ENCODE data around the gene BBS5. TPM values are rescaled to one million over a fixed set of nuclear protein-coding genes. Genes with fewer than 3 reads are reported as not detected.
"Not testable (repeated sequence)": the region's sequence is repeated elsewhere in the genome, so short reads cannot be mapped to it uniquely, and the experiment has no call there.

The BBS5 gene
- total and polyA plus RNA-seq, 10 donors = 2.9 to 11.4 (median 6.2) TPM

DNA sequence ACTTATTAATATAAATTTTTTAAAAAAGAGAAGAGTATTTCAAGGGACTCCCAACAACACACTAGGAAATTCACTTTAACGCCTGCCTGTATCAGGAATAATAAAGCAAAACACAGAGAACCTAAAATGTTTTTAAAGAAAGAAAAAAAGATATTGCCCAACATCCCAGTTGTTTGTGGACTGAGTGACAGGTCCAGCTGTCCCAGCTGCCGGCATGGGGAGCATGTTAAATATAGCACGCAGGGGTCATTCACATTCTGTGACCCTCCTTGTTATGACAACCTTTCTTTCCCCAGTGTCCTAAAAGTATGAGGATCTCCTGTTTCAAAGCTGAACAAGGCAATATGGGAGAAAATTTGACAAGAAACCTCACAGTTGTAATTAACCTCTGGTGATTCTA lies 34.6 kb downstream of the BBS5 start:
- Histone ChIP-seq H3K27ac (no peak overlapping the region), H3K9me3 (no peaks in the 10 kb centered on the region), H3K4me3 (no peak overlapping the region), H3K36me3 (no peaks in the 10 kb centered on the region), H3K27me3 (replicated peaks in 1 of 7) (no peaks in the 10 kb centered on the region), H3K4me1 (no peaks in the 10 kb centered on the region)
- no peak for DNase-seq
- TF ChIP-seq POLR2A (IDR thresholded peaks at IDR 0.05) (no peak), POLR2AphosphoS5 (IDR thresholded peaks at IDR 0.05) (no peak)
- TF ChIP-seq, protein P1, sequence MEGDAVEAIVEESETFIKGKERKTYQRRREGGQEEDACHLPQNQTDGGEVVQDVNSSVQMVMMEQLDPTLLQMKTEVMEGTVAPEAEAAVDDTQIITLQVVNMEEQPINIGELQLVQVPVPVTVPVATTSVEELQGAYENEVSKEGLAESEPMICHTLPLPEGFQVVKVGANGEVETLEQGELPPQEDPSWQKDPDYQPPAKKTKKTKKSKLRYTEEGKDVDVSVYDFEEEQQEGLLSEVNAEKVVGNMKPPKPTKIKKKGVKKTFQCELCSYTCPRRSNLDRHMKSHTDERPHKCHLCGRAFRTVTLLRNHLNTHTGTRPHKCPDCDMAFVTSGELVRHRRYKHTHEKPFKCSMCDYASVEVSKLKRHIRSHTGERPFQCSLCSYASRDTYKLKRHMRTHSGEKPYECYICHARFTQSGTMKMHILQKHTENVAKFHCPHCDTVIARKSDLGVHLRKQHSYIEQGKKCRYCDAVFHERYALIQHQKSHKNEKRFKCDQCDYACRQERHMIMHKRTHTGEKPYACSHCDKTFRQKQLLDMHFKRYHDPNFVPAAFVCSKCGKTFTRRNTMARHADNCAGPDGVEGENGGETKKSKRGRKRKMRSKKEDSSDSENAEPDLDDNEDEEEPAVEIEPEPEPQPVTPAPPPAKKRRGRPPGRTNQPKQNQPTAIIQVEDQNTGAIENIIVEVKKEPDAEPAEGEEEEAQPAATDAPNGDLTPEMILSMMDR (IDR thresholded peaks at IDR 0.05 in 8 of 11, conservative IDR thresholded peaks at IDR 0.05 in 3 of 11) = no peak
- WGBS, 5 donors = 61 to 82% (median 80%) methylated on average over 3 of the region's 3 CpGs
- intact Hi-C loops (cut with DNase I; ENCODE audit: low total_unique reads) = no loop called here

DNA sequence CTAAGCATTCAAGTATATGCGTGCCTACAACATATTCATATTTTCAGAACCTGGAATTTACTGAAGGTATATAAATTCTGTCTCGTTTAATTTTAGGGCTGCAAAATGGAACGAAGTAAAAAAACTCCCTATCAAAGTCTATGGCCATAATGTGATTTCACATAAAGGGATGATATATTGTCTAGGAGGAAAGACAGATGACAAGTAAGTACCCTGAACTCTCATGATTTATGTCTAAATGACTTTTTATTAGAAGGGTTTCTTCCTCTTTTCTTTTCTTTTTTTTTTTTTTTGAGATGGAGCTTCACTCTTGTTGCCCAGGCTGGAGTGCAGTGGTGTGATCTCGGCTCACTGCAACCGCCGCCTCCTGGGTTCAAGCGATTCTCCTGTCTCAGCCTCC lies 35.5 kb downstream of the BBS5 start:
- H3K4me1 ChIP-seq; H3K9me3 ChIP-seq; intact Hi-C loops (cut with DNase I; ENCODE audit: low total_unique reads); H3K27me3 ChIP-seq (replicated peaks in 1 of 7); H3K27ac ChIP-seq; H3K36me3 ChIP-seq; DNase-seq; H3K4me3 ChIP-seq: not testable (repeated sequence)
- WGBS, 5 donors = 86 to 93% (median 88%) methylated on average over 7 of the region's 7 CpGs

DNA sequence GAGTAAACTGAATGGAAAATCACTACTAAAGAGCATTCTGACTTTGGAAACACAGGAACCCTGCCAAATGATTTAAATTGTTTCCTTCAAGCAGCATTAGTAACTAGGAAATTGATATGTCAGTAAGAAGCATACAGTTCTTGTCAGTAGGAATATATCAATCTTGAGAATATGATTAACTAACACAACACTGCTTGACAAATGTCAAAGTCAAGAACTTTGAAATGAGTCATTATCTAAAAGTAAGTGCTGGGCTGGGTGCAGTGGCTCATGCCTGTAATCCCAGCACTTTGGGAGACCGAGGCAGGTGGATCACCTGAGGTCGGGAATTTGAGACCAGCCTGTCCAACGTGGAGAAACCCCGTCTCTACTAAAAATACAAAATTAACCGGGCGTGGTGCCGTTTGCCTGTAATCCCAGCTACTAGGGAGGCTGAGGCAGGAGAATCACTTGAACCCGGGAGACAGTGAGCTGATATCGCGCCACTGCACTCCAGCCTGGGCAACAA lies 37.2 kb downstream of the BBS5 start:
- WGBS, 5 donors = 94 to 96% (median 95%) methylated on average over 10 of the region's 10 CpGs
- DNase-seq; H3K27me3 ChIP-seq (replicated peaks in 1 of 7); H3K36me3 ChIP-seq; intact Hi-C loops (cut with DNase I; ENCODE audit: low total_unique reads); H3K9me3 ChIP-seq; H3K4me1 ChIP-seq; H3K4me3 ChIP-seq; H3K27ac ChIP-seq: not testable (repeated sequence)

DNA sequence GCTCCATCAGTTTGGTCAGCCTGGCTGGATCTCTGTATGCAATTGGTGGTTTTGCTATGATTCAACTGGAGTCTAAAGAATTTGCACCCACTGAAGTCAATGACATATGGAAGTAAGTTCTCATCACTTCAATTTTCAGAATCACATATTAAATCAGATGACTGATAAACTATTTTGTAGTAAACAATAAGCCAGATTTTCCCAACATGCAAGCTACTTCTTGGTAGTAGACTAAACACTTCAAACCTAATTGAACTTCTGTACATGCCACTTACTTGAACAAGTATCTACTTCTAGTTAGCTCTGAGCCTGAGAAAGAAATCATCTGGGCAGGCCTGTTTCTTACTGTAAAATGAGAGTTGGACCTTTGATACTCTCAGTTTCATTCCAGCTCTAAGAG lies 41.6 kb downstream of the BBS5 start:
- TF ChIP-seq, protein P1 (IDR thresholded peaks at IDR 0.05 in 8 of 11, conservative IDR thresholded peaks at IDR 0.05 in 3 of 11) = no peak
- TF ChIP-seq POLR2A (IDR thresholded peaks at IDR 0.05) (no peak), POLR2AphosphoS5 (IDR thresholded peaks at IDR 0.05) (no peak)
- Histone ChIP-seq H3K27me3 (replicated peaks in 1 of 7) (no peaks in the 10 kb centered on the region), H3K4me1 (no peaks in the 10 kb centered on the region), H3K4me3 (no peak overlapping the region), H3K9me3 (no peaks in the 10 kb centered on the region), H3K36me3 (peaks cover 0 to 6% (median 0%) of the 10 kb centered on the region in 6 donors), H3K27ac (no peak overlapping the region)
- intact Hi-C loops (cut with DNase I; ENCODE audit: low total_unique reads) = loop anchor here (10.0 kb wide), 1 partner anchor 404 kb away; no protein-coding TSS in a partner anchor
- no peak for DNase-seq

DNA sequence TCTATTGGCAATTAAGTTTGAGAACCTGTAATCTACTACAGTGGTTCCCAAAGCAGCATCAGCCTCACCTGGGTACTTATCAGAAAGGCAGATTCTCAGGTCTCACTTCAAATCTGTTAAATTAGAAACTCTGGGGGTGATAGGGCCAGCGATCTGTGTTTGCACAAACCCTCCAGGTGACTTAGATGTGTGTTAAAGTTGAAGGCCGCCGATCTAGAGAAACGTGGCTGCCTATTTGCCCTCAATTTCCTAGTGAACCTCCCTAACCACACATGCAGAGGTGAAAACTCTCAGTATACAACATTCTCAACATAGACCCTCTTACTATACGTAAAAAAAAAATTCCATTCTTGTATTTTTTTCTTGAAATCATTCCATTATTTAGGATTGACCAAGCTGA lies 44.4 kb downstream of the BBS5 start:
- Histone ChIP-seq H3K9me3 (no peaks in the 10 kb centered on the region), H3K4me1 (no peaks in the 10 kb centered on the region), H3K36me3 (peaks cover 0 to 16% (median 0%) of the 10 kb centered on the region in 6 donors), H3K4me3 (no peak overlapping the region), H3K27me3 (replicated peaks in 1 of 7) (no peaks in the 10 kb centered on the region), H3K27ac (no peak overlapping the region)
- intact Hi-C loops (cut with DNase I; ENCODE audit: low total_unique reads) = loop anchor here (10.0 kb wide), 1 partner anchor 401 kb away; no protein-coding TSS in a partner anchor
- WGBS, 5 donors = 62 to 81% (median 68%) methylated on average over 5 of the region's 5 CpGs
- DNase-seq = no peak
- TF ChIP-seq, protein P1 (IDR thresholded peaks at IDR 0.05 in 8 of 11, conservative IDR thresholded peaks at IDR 0.05 in 3 of 11) = no peak
- TF ChIP-seq POLR2AphosphoS5 (IDR thresholded peaks at IDR 0.05) (no peak), POLR2A (IDR thresholded peaks at IDR 0.05) (no peak)
